Measurements from ENCODE around the gene MPND.

Gene MPND

GRCh38 chr19:4366666-4367335, 23.4 kb downstream of the MPND start:
- DNase-seq (ENCODE audit: low read depth) = no peak

- DNase-seq (ENCODE audit: low read depth) = no peak
These were observed 24.0 kb downstream of the MPND start for GRCh38 chr19:4367336-4367723.

GRCh38 chr19:4367781-4368127, 24.4 kb downstream of the MPND start:
- no peak for DNase-seq (ENCODE audit: low read depth)

- DNase-seq (ENCODE audit: low read depth) = no peak
These were observed 24.9 kb downstream of the MPND start for GRCh38 chr19:4368128-4368820.

GRCh38 chr19:4369109-4369887, 25.9 kb downstream of the MPND start:
- DNase-seq (ENCODE audit: low read depth) = peak; percentile 56

GRCh38 chr19:4369888-4370260, 26.5 kb downstream of the MPND start:
- peak; percentile 69 for DNase-seq (ENCODE audit: low read depth)

- DNase-seq (ENCODE audit: low read depth) = no peak
These were observed 27.2 kb downstream of the MPND start for GRCh38 chr19:4370418-4371041.

GRCh38 chr19:4371247-4372164, 28.1 kb downstream of the MPND start:
- DNase-seq (ENCODE audit: low read depth) = no peak

GRCh38 chr19:4372165-4373012, 29.0 kb downstream of the MPND start:
- no peak for DNase-seq (ENCODE audit: low read depth)

- DNase-seq (ENCODE audit: low read depth) = no peak
These were observed 29.6 kb downstream of the MPND start for GRCh38 chr19:4373013-4373367.

GRCh38 chr19:4373601-4374497, 30.5 kb downstream of the MPND start:
- no peak for DNase-seq (ENCODE audit: low read depth)

GRCh38 chr19:4374498-4375163, 31.3 kb downstream of the MPND start:
- DNase-seq (ENCODE audit: low read depth) = no peak

GRCh38 chr19:4375164-4376027, 32.0 kb downstream of the MPND start:
- DNase-seq (ENCODE audit: low read depth) = no peak

- DNase-seq (ENCODE audit: low read depth) = no peak
These were observed 32.8 kb downstream of the MPND start for GRCh38 chr19:4376028-4376670.

- no peak for DNase-seq (ENCODE audit: low read depth)
These were observed 33.3 kb downstream of the MPND start for GRCh38 chr19:4376671-4376990.

- DNase-seq (ENCODE audit: low read depth) = no peak
These were observed 33.8 kb downstream of the MPND start for GRCh38 chr19:4376991-4377781.

GRCh38 chr19:4378886-4379285, 35.5 kb downstream of the MPND start:
- DNase-seq (ENCODE audit: low read depth) = no peak
